ENCODE measurements around the gene TNS1. TPM values are rescaled to one million over a fixed set of nuclear protein-coding genes. Genes with fewer than 3 reads are reported as not detected.

The TNS1 gene
- total RNA-seq, 1 experiment from 2014 or later: 1.5 TPM

- no TSS peak for BruUV-seq (replicated peaks)
- no peak for ATAC-seq
- intact Hi-C loops (cut with micrococcal nuclease): no loop called here
- Histone ChIP-seq H3K27me3 (ENCODE audit: low read length) (peaks cover 17% of the 10 kb centered on the region), H3K36me3 (ENCODE audit: low read depth, low read length) (no peaks in the 10 kb centered on the region), H3K27ac (ENCODE audit: low read length) (no peak overlapping the region), H3K4me2 (ENCODE audit: low read length) (no peak overlapping the region), H3K9me2 (replicated peaks; ENCODE audit: low read length) (no peaks in the 10 kb centered on the region), H2AFZ (ENCODE audit: low read length) (no peak overlapping the region), H3K4me1 (ENCODE audit: insufficient read depth, low read length) (no peaks in the 10 kb centered on the region), H3K4me3 (ENCODE audit: low read length) (no peak overlapping the region), H3K9ac (ENCODE audit: low read length) (no peak overlapping the region), H3K9me3 (ENCODE audit: low read length) (no peaks in the 10 kb centered on the region), H4K20me1 (ENCODE audit: low read length) (no peaks in the 10 kb centered on the region), H3K79me2 (ENCODE audit: low read length) (no peaks in the 10 kb centered on the region), H3F3A (ENCODE audit: low read length, unreplicated experiment) (no peaks in the 10 kb centered on the region)
- DNase-seq: no peak
- CTCF ChIA-PET: no interaction called here
- POLR2A ChIA-PET (ENCODE audit: unreplicated experiment): no interaction called here
- TF ChIP-seq EZH2 (IDR thresholded peaks at IDR 0.05; ENCODE audit: low read length, unreplicated experiment): no peak
- TF ChIP-seq CTCF (conservative IDR thresholded peaks at IDR 0.05; ENCODE audit: low read depth, low read length): no peak
- TF ChIP-seq EZH2phosphoT487 (IDR thresholded peaks at IDR 0.05; ENCODE audit: borderline replicate concordance, low read length): no peak
Measured at GRCh38 chr2:217820091-217820819, 182.5 kb downstream of the TNS1 start.

GRCh38 chr2:217818293-217818850 is 184.4 kb downstream of the TNS1 start:
- no peaks in the 10 kb centered on the region for H3K9me3 ChIP-seq (ENCODE audit: low read length)
- TF ChIP-seq CTCF (conservative IDR thresholded peaks at IDR 0.05; ENCODE audit: low read depth, low read length) (no peak), EZH2phosphoT487 (IDR thresholded peaks at IDR 0.05; ENCODE audit: borderline replicate concordance, low read length) (no peak), EZH2 (IDR thresholded peaks at IDR 0.05; ENCODE audit: low read length, unreplicated experiment) (no peak)
- DNase-seq: no peak
- H3F3A ChIP-seq (ENCODE audit: low read length, unreplicated experiment): no peaks in the 10 kb centered on the region
- no peak overlapping the region for H2AFZ ChIP-seq (ENCODE audit: low read length)
- H3K4me2 ChIP-seq (ENCODE audit: low read length): no peak overlapping the region
- H3K79me2 ChIP-seq (ENCODE audit: low read length): no peaks in the 10 kb centered on the region
- H3K4me3 ChIP-seq (ENCODE audit: low read length): no peak overlapping the region
- no peak for ATAC-seq
- no peaks in the 10 kb centered on the region for H3K36me3 ChIP-seq (ENCODE audit: low read depth, low read length)
- H3K27ac ChIP-seq (ENCODE audit: low read length): no peak overlapping the region
- CTCF ChIA-PET: no interaction called here
- POLR2A ChIA-PET (ENCODE audit: unreplicated experiment): no interaction called here
- no peaks in the 10 kb centered on the region for H3K4me1 ChIP-seq (ENCODE audit: insufficient read depth, low read length)
- no peak overlapping the region for H3K9ac ChIP-seq (ENCODE audit: low read length)
- H3K9me2 ChIP-seq (replicated peaks; ENCODE audit: low read length): no peaks in the 10 kb centered on the region
- H4K20me1 ChIP-seq (ENCODE audit: low read length): no peaks in the 10 kb centered on the region
- BruUV-seq (replicated peaks): no TSS peak
- H3K27me3 ChIP-seq (ENCODE audit: low read length): peaks cover 12% of the 10 kb centered on the region; the same call in 1 of the 2 replicates
- intact Hi-C loops (cut with micrococcal nuclease): no loop called here
